Bronchial epithelial cell (primary cell): Measurements from ENCODE around the gene SPRYD3. TPM values are rescaled to one million over a fixed set of nuclear protein-coding genes. Genes with fewer than 3 reads are reported as not detected.

Source experiments
- DNase-seq: peaks from one replicate; pipeline ENCODE4 v3.0.0-alpha.2; 2010; ENCODE audit warnings: low read depth
- FAIRE-seq: peaks from 2 replicates; lab custom pipeline; 2011; peaks lifted over from hg19 to GRCh38; lab: Jason Lieb, UNC
- H3K27me3 ChIP-seq: 2 replicates; pipeline ENCODE4 v1.5.1; 2011; ENCODE audit warnings: low read length; ENCODE audit not compliant: control insufficient read depth, insufficient read depth
- H3K36me3 ChIP-seq: 2 replicates; pipeline ENCODE4 v1.5.1; 2011; ENCODE audit warnings: low read length; ENCODE audit not compliant: control insufficient read depth, insufficient read depth
- H3K4me3 ChIP-seq: 2 replicates; pipeline ENCODE4 v1.5.1; 2011; ENCODE audit warnings: mild to moderate bottlenecking, low read depth, low read length, control low read depth
- total RNA-seq: library from RNA; depleted of rRNA; stranded (reverse); fragments of >200 nt; gene quantifications from 2 replicates; pipeline ENCODE4 v1.2.1, GENCODE V29; 2014
- TF ChIP-seq, protein P1 (sequence below): IDR thresholded peaks from 2 replicates; pipeline ENCODE4 v1.5.1; 2011; ENCODE audit warnings: mild to moderate bottlenecking, moderate library complexity, low read length, control low read depth, inconsistent platforms; ENCODE audit not compliant: insufficient read depth, severe bottlenecking

The SPRYD3 gene
- total RNA-seq, 1 donor from 2014 or later, result 18.7 TPM

- Histone ChIP-seq H3K36me3 (peaks cover 2% of the 10 kb centered on the region), H3K4me3 (no peak overlapping the region), H3K27me3 (no peaks in the 10 kb centered on the region)
- TF ChIP-seq, protein P1, sequence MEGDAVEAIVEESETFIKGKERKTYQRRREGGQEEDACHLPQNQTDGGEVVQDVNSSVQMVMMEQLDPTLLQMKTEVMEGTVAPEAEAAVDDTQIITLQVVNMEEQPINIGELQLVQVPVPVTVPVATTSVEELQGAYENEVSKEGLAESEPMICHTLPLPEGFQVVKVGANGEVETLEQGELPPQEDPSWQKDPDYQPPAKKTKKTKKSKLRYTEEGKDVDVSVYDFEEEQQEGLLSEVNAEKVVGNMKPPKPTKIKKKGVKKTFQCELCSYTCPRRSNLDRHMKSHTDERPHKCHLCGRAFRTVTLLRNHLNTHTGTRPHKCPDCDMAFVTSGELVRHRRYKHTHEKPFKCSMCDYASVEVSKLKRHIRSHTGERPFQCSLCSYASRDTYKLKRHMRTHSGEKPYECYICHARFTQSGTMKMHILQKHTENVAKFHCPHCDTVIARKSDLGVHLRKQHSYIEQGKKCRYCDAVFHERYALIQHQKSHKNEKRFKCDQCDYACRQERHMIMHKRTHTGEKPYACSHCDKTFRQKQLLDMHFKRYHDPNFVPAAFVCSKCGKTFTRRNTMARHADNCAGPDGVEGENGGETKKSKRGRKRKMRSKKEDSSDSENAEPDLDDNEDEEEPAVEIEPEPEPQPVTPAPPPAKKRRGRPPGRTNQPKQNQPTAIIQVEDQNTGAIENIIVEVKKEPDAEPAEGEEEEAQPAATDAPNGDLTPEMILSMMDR, result no peak
- FAIRE-seq (no peak), DNase-seq (no peak)
These were observed 34.1 kb downstream of the SPRYD3 start for GRCh38 chr12:53044896-53045695.

GRCh38 chr12:53044052-53044581 lies 35.1 kb downstream of the SPRYD3 start:
- DNase-seq, result no peak
- TF ChIP-seq, protein P1, result no peak
- no peak overlapping the region for H3K4me3 ChIP-seq
- peaks cover 9% of the 10 kb centered on the region for H3K36me3 ChIP-seq
- FAIRE-seq, result no peak
- no peaks in the 10 kb centered on the region for H3K27me3 ChIP-seq

DNA sequence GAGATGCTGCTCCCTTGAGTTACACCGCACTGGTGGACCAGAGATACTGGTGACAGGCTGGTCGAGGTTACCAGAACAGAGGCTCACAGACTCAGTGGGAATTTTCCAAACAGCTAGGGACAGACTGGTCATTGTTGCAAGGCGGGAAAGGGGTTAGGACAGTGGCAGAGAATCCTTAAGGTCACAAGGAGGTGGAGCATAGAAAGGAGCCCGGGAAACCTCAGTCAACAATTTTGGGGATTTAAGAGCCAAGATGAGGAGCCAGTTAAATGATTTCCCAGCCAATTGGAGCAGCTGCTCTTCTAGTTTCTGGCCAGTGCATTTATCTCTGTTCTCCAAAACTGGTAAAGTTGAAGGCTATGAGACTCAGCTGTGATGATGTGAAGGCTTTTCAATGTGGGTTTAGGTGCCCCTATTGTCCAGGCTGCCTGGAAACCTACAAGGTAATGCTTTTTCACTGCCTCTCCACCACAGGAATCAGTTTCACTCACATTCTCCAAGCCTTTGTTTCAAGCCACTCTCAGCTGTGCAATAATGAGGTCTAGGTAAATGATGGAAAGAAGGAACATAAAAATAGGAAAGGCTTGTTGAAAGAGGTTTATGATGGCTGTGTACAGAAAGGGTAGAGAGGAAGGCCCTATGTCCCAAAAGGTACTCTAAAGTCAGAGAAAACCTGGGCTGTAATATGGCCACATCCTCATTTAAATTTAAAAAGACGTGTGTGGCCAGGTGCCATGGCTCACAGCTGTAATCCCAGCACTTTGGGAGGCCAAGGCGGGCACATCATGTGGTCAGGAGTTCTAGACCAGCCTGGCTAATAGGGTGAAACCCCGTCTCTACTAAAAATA lies 36.4 kb downstream of the SPRYD3 start:
- FAIRE-seq (no peak), DNase-seq (no peak)
- TF ChIP-seq, protein P1, result no peak
- no peak overlapping the region for H3K4me3 ChIP-seq
- peaks cover 9% of the 10 kb centered on the region for H3K36me3 ChIP-seq
- no peaks in the 10 kb centered on the region for H3K27me3 ChIP-seq

DNA sequence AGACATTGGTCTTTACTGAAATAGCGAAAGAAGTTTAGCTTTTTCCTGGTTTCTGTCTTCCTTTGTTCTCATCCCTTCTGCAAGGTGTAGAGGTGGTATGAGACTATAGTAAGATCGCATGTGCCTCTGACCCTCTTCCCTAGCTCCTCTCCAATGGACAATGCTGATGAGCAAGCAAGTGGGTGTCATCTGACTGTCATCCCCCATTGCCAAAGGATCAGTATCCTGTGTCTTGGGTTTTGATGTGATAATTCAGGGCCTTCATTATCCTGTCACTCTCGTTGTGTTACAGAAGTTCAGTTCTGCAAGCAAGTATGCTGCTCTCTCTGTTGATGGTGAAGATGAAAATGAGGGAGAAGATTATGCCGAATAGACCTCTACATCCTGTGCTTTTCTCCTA lies 39.3 kb downstream of the SPRYD3 start:
- H3K27me3 ChIP-seq, result no peaks in the 10 kb centered on the region
- no peak for DNase-seq
- H3K36me3 ChIP-seq, result peaks cover 20% of the 10 kb centered on the region
- H3K4me3 ChIP-seq, result no peak overlapping the region
- FAIRE-seq, result no peak
- TF ChIP-seq, protein P1, result no peak

GRCh38 chr12:53036802-53037201 lies 42.4 kb downstream of the SPRYD3 start:
- Histone ChIP-seq H3K27me3 (no peaks in the 10 kb centered on the region), H3K36me3 (peaks cover 21% of the 10 kb centered on the region), H3K4me3 (no peak overlapping the region)
- TF ChIP-seq, protein P1, result no peak
- FAIRE-seq (no peak), DNase-seq (no peak)
